Tibial artery (tissue), 4 donors: ENCODE results near the gene AMOTL1.

ENCODE experiments used
- DNase-seq, 2 donors: peaks; one replicate each; pipeline ENCODE4 v3.0.0-alpha.2; 2019
- H3K27ac ChIP-seq, 2 donors: fragments of 200-600 bp; sonication (generic) in 1 of 2; 1 replicate in 1 of 2; 2 replicates in 1 of 2; pipeline ENCODE4 v1.5.1; 2018 to 2019; ENCODE audit warnings: mild to moderate bottlenecking in 1 of 2
- H3K27me3 ChIP-seq, 2 donors: fragments of 200-600 bp; sonication (generic) in 1 of 2; one replicate each; pipeline versions ENCODE4 v1.5.1 to v1.6.0; 2016 to 2019
- H3K36me3 ChIP-seq, 3 donors: fragments of 200-600 bp; sonication (generic) in 2 of 3; one replicate each; pipeline ENCODE4 v1.5.1; 2016 to 2019; ENCODE audit warnings: mild to moderate bottlenecking in 2 of 3
- H3K4me1 ChIP-seq, 4 donors: fragments of 200-600 bp; sonication (generic) in 2 of 4; 1 replicate in 3 of 4; 2 replicates in 1 of 4; pipeline ENCODE4 v1.5.1; 2016 to 2019
- H3K4me3 ChIP-seq, 2 donors: fragments of 200-600 bp; sonication (generic) in 1 of 2; 1 replicate in 1 of 2; 2 replicates in 1 of 2; pipeline ENCODE4 v1.5.1; 2018 to 2019; ENCODE audit warnings: mild to moderate bottlenecking in 2 of 2
- H3K9me3 ChIP-seq, 3 donors: fragments of 200-600 bp; sonication (generic) in 1 of 3; one replicate each; pipeline ENCODE4 v1.5.1; 2016 to 2019
- intact Hi-C: fragments of 100-400 bp; cut with DNase I; formaldehyde crosslinking; loops from one replicate; pipeline ENCODE4 v1.15.0; 2023; ENCODE audit warnings: low total_unique reads
- TF ChIP-seq, protein P1 (sequence below), 2 experiments: fragments of 200-600 bp in 1 of 2; fragments of 450-650 bp in 1 of 2; IDR thresholded peaks; one replicate each; pipeline ENCODE4 v1.5.1; 2017 to 2019; ENCODE audit warnings: antibody characterized with exemption in 2 of 2, mild to moderate bottlenecking in 1 of 2, moderate library complexity in 1 of 2

The AMOTL1 gene

GRCh38 chr11:94757037-94757735 lies 11.0 kb upstream of the AMOTL1 start:
- intact Hi-C loops, result no loop called here
- Histone ChIP-seq H3K4me3 (no peak overlapping the region), H3K4me1 (peaks cover 0 to 6% (median 1%) of the 10 kb centered on the region in 4 donors), H3K27me3 (no peaks in the 10 kb centered on the region), H3K27ac (no peak overlapping the region), H3K9me3 (no peaks in the 10 kb centered on the region), H3K36me3 (no peaks in the 10 kb centered on the region)
- TF ChIP-seq, protein P1, sequence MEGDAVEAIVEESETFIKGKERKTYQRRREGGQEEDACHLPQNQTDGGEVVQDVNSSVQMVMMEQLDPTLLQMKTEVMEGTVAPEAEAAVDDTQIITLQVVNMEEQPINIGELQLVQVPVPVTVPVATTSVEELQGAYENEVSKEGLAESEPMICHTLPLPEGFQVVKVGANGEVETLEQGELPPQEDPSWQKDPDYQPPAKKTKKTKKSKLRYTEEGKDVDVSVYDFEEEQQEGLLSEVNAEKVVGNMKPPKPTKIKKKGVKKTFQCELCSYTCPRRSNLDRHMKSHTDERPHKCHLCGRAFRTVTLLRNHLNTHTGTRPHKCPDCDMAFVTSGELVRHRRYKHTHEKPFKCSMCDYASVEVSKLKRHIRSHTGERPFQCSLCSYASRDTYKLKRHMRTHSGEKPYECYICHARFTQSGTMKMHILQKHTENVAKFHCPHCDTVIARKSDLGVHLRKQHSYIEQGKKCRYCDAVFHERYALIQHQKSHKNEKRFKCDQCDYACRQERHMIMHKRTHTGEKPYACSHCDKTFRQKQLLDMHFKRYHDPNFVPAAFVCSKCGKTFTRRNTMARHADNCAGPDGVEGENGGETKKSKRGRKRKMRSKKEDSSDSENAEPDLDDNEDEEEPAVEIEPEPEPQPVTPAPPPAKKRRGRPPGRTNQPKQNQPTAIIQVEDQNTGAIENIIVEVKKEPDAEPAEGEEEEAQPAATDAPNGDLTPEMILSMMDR (IDR thresholded peaks at IDR 0.05), result no peak
- DNase-seq, result no peak

DNA sequence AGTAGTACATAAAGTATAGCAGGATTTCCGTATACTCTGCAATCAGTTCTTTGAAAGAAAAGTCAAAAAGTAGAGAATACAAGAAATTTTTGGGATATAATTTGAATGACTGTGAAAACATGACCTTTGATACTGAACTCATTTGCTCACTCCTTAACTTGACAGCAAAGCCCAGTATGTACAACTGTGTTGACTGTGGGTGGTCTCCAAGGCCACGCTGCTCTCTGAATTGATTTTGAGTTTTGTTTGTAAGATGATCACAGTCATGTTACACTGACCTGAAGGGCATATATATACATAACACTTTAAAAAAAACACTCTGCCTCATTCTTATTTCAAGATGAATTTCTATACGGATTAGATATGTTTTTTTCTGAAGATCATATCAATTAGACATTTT lies 9.5 kb upstream of the AMOTL1 start:
- Histone ChIP-seq H3K4me1 (no peaks in the 10 kb centered on the region), H3K27ac (no peak overlapping the region), H3K27me3 (no peaks in the 10 kb centered on the region), H3K4me3 (no peak overlapping the region), H3K36me3 (no peaks in the 10 kb centered on the region), H3K9me3 (no peaks in the 10 kb centered on the region)
- DNase-seq, result no peak
- intact Hi-C loops, result no loop called here
- TF ChIP-seq, protein P1 (IDR thresholded peaks at IDR 0.05), result no peak

DNA sequence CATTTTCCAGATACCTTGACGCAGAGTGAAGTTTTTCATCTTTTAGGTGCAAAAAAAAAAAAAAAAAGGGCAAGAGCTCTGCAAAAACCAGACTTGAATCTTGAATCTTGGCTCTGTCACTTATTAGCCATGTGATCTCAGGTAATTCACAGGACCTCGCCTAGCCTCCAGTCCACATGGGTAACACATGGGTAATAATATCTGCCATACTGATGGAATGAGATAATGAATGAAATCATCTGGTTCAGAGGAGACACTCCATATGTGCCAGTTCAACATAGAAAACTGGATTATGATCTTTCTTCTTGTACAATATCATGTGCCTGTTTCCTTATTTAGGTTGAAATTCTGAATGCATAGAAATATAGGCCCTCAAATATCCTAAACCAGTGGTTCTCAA lies 8.6 kb upstream of the AMOTL1 start:
- no peaks in the 10 kb centered on the region for H3K27me3 ChIP-seq
- DNase-seq, result no peak
- intact Hi-C loops, result no loop called here
- no peaks in the 10 kb centered on the region for H3K36me3 ChIP-seq
- no peaks in the 10 kb centered on the region for H3K4me1 ChIP-seq
- TF ChIP-seq, protein P1 (IDR thresholded peaks at IDR 0.05), result no peak
- H3K9me3 ChIP-seq, result no peaks in the 10 kb centered on the region
- no peak overlapping the region for H3K4me3 ChIP-seq
- no peak overlapping the region for H3K27ac ChIP-seq

- intact Hi-C loops, result no loop called here
- no peaks in the 10 kb centered on the region for H3K27me3 ChIP-seq
- no peaks in the 10 kb centered on the region for H3K9me3 ChIP-seq
- no peaks in the 10 kb centered on the region for H3K4me1 ChIP-seq
- H3K27ac ChIP-seq, result no peak overlapping the region
- DNase-seq, result no peak
- TF ChIP-seq, protein P1 (IDR thresholded peaks at IDR 0.05), result no peak
- H3K4me3 ChIP-seq, result no peak overlapping the region
- no peaks in the 10 kb centered on the region for H3K36me3 ChIP-seq
Measured at GRCh38 chr11:94760296-94760695, 7.9 kb upstream of the AMOTL1 start.

GRCh38 chr11:94762208-94762607 lies 5.9 kb upstream of the AMOTL1 start:
- no peaks in the 10 kb centered on the region for H3K4me1 ChIP-seq
- H3K9me3 ChIP-seq, result no peaks in the 10 kb centered on the region
- H3K4me3 ChIP-seq, result no peak overlapping the region
- DNase-seq, result no peak
- H3K27ac ChIP-seq, result no peak overlapping the region
- no peaks in the 10 kb centered on the region for H3K27me3 ChIP-seq
- intact Hi-C loops, result no loop called here
- H3K36me3 ChIP-seq, result no peaks in the 10 kb centered on the region
- TF ChIP-seq, protein P1 (IDR thresholded peaks at IDR 0.05), result no peak

GRCh38 chr11:94762995-94763394 lies 5.2 kb upstream of the AMOTL1 start:
- intact Hi-C loops, result no loop called here
- Histone ChIP-seq H3K36me3 (no peaks in the 10 kb centered on the region), H3K4me1 (peaks cover 0 to 4% (median 0%) of the 10 kb centered on the region in 4 donors), H3K4me3 (no peak overlapping the region), H3K27me3 (no peaks in the 10 kb centered on the region), H3K9me3 (no peaks in the 10 kb centered on the region), H3K27ac (no peak overlapping the region)
- no peak for DNase-seq
- TF ChIP-seq, protein P1 (IDR thresholded peaks at IDR 0.05), result no peak
